GM21786 (cell line): ENCODE measurements around the gene ANKRD2.
"Not testable (repeated sequence)": the region's sequence is repeated elsewhere in the genome, so short reads cannot be mapped to it uniquely, and the experiment has no call there.

Experiments used
- ATAC-seq: cut with Tn5 transposase; IDR thresholded peaks from one replicate; pipeline ENCODE4 v1.9.1; 2021; ENCODE audit not compliant: unreplicated experiment

Gene ANKRD2

GRCh38 chr10:97546456-97547270 lies 25.9 kb upstream of the ANKRD2 start:
- no peak for ATAC-seq

DNA sequence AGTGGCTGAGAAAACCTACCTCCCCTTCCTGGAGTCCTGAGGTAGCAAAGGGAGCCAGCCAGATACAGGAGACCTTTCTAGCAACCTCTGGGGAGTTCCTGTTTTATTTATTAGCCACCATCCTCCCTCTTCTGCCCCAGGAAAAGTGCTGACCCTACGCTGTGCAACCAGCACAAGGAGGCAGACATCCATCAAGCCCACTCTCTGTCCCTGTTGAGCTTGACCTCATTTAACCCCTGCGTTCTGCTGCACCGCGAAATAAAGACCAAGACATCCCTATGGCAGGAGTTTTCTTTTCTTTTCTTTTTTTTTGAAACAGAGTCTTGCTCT lies 25.3 kb upstream of the ANKRD2 start:
- no peak for ATAC-seq

DNA sequence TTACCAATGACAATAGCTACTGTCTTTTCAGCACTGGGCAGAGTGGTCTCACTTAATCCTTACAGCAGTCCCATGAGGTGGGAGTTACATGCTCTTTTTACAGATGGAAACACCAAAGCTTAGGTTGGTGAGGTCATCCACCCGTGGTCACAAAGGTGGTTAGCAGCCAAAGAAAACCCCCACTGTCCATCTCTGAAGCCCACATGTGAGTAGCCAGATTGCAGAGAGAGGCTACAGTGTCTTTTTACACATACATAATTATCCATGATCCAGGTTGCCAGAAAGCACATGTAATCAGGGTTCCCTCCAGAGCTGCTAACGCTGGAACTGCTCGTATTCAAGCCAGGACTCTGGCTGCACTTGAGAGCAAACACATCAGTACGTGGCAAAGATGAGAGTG lies 24.6 kb upstream of the ANKRD2 start:
- ATAC-seq = no peak

DNA sequence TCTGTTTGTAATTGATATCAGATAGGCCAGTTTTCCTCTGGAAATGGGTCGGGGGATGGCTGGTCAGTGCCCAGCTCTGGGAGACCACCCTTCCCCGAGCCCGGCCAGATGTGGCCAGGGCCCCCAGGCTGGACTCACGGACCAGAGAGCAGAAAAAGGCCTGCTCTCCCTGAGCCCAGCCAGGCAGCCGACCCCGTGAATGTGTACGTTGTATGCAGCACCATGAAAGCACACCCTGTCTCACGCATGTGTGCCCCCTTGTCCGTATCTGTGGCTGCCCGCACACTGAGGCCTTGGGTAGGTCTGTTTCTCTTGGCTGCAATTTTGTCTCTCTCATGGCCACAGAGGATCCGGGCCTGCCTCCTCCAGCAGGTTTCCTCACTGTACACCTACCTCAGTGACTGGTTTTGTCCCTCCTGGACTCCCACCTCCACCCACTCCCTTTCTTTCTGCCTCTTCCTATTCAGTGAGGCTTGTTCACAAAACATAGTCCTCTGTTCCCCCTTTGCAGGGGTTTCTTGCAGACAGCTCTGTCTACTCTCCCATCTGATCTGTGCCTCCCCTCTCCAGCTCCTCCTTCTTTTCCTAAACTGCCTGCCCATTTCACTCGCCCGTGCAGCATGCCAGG lies 23.6 kb upstream of the ANKRD2 start:
- no peak for ATAC-seq

- no peak for ATAC-seq
These were observed 22.8 kb upstream of the ANKRD2 start for GRCh38 chr10:97549587-97550322.

DNA sequence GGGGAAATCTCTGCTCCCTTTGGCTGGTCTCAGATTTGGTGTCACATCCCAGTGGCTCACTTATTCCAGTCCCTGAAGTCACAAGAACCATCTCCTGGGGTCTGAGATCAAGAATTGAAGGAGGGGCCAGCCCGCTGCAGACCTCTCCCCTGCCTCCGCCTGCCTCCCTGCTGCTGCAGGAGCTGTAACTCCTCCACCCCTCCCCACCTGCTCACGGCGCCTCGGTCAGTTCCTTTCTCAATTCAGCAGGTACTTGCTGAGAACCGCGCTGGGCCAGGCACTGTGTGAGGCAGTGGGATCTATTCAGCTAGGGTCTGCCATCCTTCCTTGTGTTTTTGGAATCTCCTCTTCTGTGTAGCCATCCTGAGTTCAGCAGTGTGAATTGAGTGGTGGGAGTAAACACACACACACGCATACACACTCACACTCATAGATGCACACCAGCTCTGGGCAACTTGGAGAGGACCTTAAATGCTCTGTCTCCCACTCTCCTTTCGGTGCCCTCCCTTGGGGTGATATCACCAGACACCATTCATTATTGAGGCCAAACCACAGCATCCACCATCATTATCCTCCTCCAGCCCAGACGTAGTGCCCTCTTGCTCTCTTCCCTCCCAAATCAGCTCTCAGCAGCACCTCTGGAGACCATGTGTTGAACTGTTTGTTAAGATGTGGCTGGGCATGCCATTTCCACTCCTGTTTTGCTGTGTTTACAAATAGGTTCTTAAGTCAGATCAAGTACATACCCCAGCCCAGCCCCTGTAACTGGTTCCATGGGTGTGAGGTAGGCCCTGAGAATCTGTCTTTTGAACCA lies 22.0 kb upstream of the ANKRD2 start:
- no peak for ATAC-seq

- no peak for ATAC-seq
These were observed 21.3 kb upstream of the ANKRD2 start for GRCh38 chr10:97551271-97551670.

DNA sequence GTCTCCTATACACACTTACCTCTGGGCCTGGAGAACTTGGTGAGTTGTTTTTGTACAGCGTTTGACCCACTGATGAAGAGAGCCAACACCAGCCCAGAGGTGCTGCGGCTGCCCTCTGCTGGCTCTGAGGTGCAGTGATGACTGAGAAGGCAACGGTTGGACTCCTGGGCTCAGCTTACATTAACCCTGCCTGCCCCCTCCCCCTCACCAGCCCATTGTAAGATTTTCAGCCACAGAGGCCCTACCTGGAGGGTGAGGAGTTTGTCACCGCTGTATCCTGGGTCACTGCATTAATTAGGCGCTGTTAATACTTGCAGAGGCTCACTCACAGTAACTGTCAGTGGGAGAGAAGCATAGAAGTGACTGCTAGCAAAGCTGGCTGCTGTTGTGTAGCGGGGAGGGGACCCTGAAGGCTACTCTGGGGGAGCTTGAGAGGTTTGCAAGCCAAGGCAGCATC lies 19.0 kb upstream of the ANKRD2 start:
- no peak for ATAC-seq

DNA sequence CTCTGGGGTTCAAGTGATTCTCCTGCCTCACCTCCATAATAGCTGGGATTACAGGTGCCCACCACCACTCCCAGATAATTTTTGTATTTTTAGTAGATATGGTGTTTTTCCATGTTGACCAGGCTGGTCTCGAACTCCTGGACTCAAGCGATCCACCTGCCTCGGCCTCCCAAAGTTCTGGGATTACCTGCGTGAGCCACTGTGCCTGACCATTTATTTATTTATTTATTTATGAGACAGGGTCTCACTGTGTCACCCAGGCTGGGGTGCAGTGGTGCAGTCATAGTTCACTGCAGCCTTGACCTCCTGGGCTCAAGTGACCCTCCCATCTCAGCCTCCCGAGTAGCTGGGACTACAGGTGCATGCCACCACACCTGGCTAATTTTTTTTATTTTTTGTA lies 18.2 kb upstream of the ANKRD2 start:
- ATAC-seq = not testable (repeated sequence)

GRCh38 chr10:97555541-97555940 lies 17.0 kb upstream of the ANKRD2 start:
- ATAC-seq = not testable (repeated sequence)

DNA sequence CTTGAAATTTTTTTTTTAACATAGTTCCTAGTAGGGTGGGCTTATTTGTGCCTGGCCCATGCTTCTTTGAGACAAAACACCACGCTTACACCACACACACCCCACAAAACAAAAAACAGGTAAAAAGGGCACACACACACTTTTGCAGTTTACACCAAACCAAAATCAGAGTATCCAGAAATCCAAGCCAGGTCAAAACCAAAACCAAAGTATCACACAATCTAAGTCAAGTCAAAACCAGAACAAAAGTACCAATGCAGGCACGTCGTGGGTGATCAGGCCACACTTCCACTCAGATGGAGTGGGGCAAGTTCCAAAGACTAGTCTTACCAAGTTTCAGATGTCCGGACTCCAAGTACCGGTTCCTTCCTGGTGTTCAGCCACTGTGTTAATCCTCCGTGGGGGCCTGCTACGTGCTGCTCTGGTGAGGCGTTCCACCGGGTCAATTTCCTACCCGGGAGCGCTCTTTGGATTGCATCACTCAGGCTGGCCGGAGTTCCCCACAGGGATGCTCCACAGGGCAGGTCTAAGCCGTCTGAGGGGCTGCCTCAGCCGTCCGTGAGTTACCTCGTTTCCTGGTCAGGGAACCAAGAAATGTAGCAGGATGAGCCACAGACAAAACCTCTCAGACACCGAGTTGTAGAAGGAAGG lies 11.7 kb upstream of the ANKRD2 start:
- ATAC-seq = not testable (repeated sequence)

DNA sequence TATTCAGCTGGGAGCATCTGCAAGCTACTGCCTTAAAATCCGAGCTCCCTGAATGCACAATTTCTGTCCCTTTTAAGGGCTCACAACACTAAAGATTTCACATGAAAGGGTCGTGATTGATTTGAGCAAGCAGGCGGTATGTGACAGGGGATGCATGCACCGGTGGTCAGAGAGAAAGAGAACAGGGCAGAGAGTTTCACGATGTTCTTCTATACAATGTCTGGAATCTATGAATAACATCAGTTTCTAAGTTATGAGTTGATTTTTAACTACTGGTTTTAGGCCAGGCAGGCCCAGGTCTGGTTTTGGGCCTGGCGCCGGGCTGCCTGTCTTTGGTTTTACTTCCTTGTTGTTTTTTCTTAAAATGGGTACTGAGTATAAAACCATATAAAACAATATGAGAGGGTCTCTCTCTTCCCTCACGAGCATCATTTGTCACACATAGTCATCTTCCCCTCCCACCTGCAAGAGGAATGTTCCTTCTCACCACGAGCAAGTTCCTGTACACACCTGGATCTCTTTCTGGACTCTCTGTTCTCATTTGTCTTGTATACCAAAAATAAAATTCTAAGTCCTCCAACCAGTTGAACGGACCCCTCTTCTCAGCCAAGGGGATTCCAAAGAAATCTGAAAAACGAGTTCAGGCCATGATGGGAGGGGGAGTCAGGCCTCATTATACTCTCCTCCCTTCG lies 11.0 kb upstream of the ANKRD2 start:
- ATAC-seq = not testable (repeated sequence)

GRCh38 chr10:97562329-97562728 lies 10.2 kb upstream of the ANKRD2 start:
- ATAC-seq = not testable (repeated sequence)

GRCh38 chr10:97563337-97563736 lies 9.2 kb upstream of the ANKRD2 start:
- no peak for ATAC-seq

- no peak for ATAC-seq
These were observed 7.8 kb upstream of the ANKRD2 start for GRCh38 chr10:97564776-97565175.

GRCh38 chr10:97566336-97566996 lies 6.1 kb upstream of the ANKRD2 start:
- ATAC-seq = no peak

DNA sequence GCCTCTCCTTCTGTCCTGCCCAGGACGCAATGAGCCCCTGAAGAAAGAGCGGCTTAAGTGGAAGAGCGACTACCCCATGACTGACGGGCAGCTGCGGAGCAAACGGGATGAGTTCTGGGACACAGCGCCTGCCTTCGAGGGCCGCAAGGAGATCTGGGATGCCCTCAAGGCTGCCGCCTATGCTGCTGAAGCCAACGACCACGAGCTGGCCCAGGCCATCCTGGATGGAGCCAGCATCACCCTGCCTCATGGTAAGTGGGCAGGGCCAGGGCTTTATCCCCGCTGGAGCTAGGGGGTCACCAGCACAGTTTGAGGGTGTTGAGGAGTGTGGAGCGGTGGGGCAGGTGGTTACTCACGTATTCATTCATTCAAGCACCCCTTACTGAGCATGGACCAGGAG lies 4.7 kb upstream of the ANKRD2 start:
- ATAC-seq = no peak

DNA sequence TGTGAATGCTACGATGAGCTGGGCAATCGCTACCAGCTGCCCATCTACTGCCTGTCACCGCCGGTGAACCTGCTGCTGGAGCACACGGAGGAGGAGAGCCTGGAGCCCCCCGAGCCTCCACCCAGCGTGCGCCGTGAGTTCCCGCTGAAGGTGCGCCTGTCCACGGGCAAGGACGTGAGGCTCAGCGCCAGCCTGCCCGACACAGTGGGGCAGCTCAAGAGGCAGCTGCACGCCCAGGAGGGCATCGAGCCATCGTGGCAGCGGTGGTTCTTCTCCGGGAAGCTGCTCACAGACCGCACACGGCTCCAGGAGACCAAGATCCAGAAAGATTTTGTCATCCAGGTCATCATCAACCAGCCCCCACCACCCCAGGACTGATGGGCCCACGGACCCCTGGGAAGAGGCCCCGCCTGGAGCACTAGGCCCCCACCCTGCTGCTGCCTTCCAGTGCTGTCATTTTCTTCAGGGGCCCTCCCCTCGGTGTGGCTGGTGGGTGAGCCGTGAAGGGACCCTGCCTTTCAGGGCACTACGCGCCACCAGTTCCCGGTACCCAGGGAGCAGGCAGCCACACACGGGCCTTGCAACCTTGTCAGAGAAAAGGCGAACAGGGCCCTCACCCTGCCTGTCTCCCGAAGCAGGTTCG lies 2.3 kb upstream of the ANKRD2 start:
- ATAC-seq = no peak
